GM18867 (cell line): ENCODE measurements around the gene ADGRB2.

Source experiments
- ATAC-seq: cut with Tn5 transposase; IDR thresholded peaks from one replicate; pipeline ENCODE4 v1.9.1; 2021; ENCODE audit warnings: mild to moderate bottlenecking, moderate library complexity; ENCODE audit not compliant: unreplicated experiment

ADGRB2 gene

GRCh38 chr1:31783846-31784245, 19.7 kb upstream of the ADGRB2 start:
- no peak for ATAC-seq

GRCh38 chr1:31782421-31783410, 18.6 kb upstream of the ADGRB2 start:
- ATAC-seq: no peak

- ATAC-seq: no peak
Measured at GRCh38 chr1:31781756-31782371, 17.7 kb upstream of the ADGRB2 start.

GRCh38 chr1:31781138-31781755, 17.1 kb upstream of the ADGRB2 start:
- ATAC-seq: no peak

- ATAC-seq: no peak
Measured at GRCh38 chr1:31780632-31781031, 16.5 kb upstream of the ADGRB2 start.

- ATAC-seq: no peak
Measured at GRCh38 chr1:31779687-31780086, 15.5 kb upstream of the ADGRB2 start.

GRCh38 chr1:31778763-31779488, 14.8 kb upstream of the ADGRB2 start:
- ATAC-seq: no peak

GRCh38 chr1:31776516-31776915, 12.4 kb upstream of the ADGRB2 start:
- ATAC-seq: no peak

GRCh38 chr1:31776032-31776431, 11.9 kb upstream of the ADGRB2 start:
- ATAC-seq: no peak

GRCh38 chr1:31775210-31775999, 11.3 kb upstream of the ADGRB2 start:
- no peak for ATAC-seq

- no peak for ATAC-seq
Measured at GRCh38 chr1:31774495-31774894, 10.4 kb upstream of the ADGRB2 start.

GRCh38 chr1:31773861-31774260, 9.7 kb upstream of the ADGRB2 start:
- no peak for ATAC-seq

GRCh38 chr1:31772669-31773248, 8.6 kb upstream of the ADGRB2 start:
- no peak for ATAC-seq

GRCh38 chr1:31771891-31772668, 7.9 kb upstream of the ADGRB2 start:
- no peak for ATAC-seq

- ATAC-seq: no peak
Measured at GRCh38 chr1:31769720-31770390, 5.7 kb upstream of the ADGRB2 start.

GRCh38 chr1:31768939-31769704, 5.0 kb upstream of the ADGRB2 start:
- ATAC-seq: no peak

GRCh38 chr1:31768407-31768907, 4.3 kb upstream of the ADGRB2 start:
- no peak for ATAC-seq

- ATAC-seq: no peak
Measured at GRCh38 chr1:31767225-31767624, 3.1 kb upstream of the ADGRB2 start.
